Caco-2 (cell line): ENCODE data around the gene SCMH1. TPM values are rescaled to one million over a fixed set of nuclear protein-coding genes. Genes with fewer than 3 reads are reported as not detected.

Experiments used
- BruUV-seq: library from RNA; stranded (reverse); fragments of 400-500 nt; replicated peaks from 2 replicates; lab custom pipeline; 2021; lab: Mats Ljungman, UMichigan
- CTCF ChIA-PET: fragments of 300-600 bp; sonication (Branson Sonifier 250); formaldehyde crosslinking; loops from one replicate; lab custom pipeline; 2022; ENCODE audit warnings: antibody characterized with exemption; lab: Charles Lee
- POLR2A ChIA-PET: fragments of 300-600 bp; sonication (Branson Sonifier 250); formaldehyde crosslinking; loops from one replicate; lab custom pipeline; 2022; ENCODE audit warnings: antibody characterized with exemption; lab: Charles Lee
- DNase-seq, 2 experiments: peaks; one replicate each; pipeline versions ENCODE4 v3.0.0 to v3.0.0-alpha.2; 2020 to 2022
- H3K27me3 ChIP-seq: replicated peaks from 2 replicates; pipeline ENCODE4 v1.6.0; 2011; ENCODE audit warnings: low read length; ENCODE audit not compliant: control insufficient read depth, insufficient read depth
- H3K36me3 ChIP-seq: 2 replicates; pipeline ENCODE4 v1.5.1; 2011; ENCODE audit warnings: low read length; ENCODE audit not compliant: control insufficient read depth, insufficient read depth
- H3K4me1 ChIP-seq: fragments of 250-450 bp; sonication (Bioruptor Pico); 2 replicates; pipeline ENCODE4 v1.5.1; 2020; ENCODE audit warnings: mild to moderate bottlenecking
- H3K4me3 ChIP-seq: 2 replicates; pipeline ENCODE4 v1.5.1; 2011; ENCODE audit warnings: low read depth, mild to moderate bottlenecking, control low read depth, low read length
- H3K9me3 ChIP-seq: fragments of 250-450 bp; sonication (Bioruptor Pico); 2 replicates; pipeline ENCODE4 v1.5.1; 2020; ENCODE audit warnings: mild to moderate bottlenecking, moderate library complexity
- H3K27ac Mint-ChIP-seq: one replicate; pipeline ENCODE4 v1.8.0; 2022; ENCODE audit warnings: mixed read lengths; ENCODE audit not compliant: unreplicated experiment
- H3K27me3 Mint-ChIP-seq: one replicate; pipeline ENCODE4 v1.8.0; 2022; ENCODE audit warnings: mixed read lengths; ENCODE audit not compliant: insufficient read depth, unreplicated experiment
- H3K36me3 Mint-ChIP-seq: one replicate; pipeline ENCODE4 v1.8.0; 2022; ENCODE audit warnings: mild to moderate bottlenecking, mixed read lengths; ENCODE audit not compliant: insufficient read depth, unreplicated experiment
- H3K4me1 Mint-ChIP-seq: one replicate; pipeline ENCODE4 v1.8.0; 2022; ENCODE audit warnings: low read depth, mixed read lengths; ENCODE audit not compliant: unreplicated experiment
- H3K4me3 Mint-ChIP-seq: one replicate; pipeline ENCODE4 v1.8.0; 2022; ENCODE audit warnings: mild to moderate bottlenecking, moderate library complexity, mixed read lengths; ENCODE audit not compliant: unreplicated experiment
- H3K9me3 Mint-ChIP-seq: one replicate; pipeline ENCODE4 v1.8.0; 2022; ENCODE audit warnings: mixed read lengths; ENCODE audit not compliant: unreplicated experiment
- CTCF ChIP-seq, 2 experiments: fragments of 200-600 bp in 1 of 2; IDR thresholded peaks; 1 replicate in 1 of 2; 2 replicates in 1 of 2; pipeline versions ENCODE4 v1.5.1 to v1.8.0; 2011 to 2022; ENCODE audit warnings: antibody characterized with exemption in 1 of 2, control low read depth in 1 of 2, inconsistent platforms in 1 of 2, low read depth in 1 of 2, low read length in 1 of 2, mild to moderate bottlenecking in 1 of 2, moderate library complexity in 1 of 2; ENCODE audit not compliant: insufficient read depth in 1 of 2, severe bottlenecking in 1 of 2, unreplicated experiment in 1 of 2
- intact Hi-C: fragments of 100-400 bp; cut with micrococcal nuclease; formaldehyde crosslinking; loops from one replicate; pipeline ENCODE4 v1.10.0; 2022; ENCODE audit not compliant: unreplicated experiment
- total RNA-seq: library from RNA; stranded (reverse); gene quantifications from 2 replicates; pipeline ENCODE4 v1.2.3, GENCODE V29; 2022

SCMH1 gene
- total RNA-seq, 1 experiment from 2014 or later = 27.6 TPM

DNA sequence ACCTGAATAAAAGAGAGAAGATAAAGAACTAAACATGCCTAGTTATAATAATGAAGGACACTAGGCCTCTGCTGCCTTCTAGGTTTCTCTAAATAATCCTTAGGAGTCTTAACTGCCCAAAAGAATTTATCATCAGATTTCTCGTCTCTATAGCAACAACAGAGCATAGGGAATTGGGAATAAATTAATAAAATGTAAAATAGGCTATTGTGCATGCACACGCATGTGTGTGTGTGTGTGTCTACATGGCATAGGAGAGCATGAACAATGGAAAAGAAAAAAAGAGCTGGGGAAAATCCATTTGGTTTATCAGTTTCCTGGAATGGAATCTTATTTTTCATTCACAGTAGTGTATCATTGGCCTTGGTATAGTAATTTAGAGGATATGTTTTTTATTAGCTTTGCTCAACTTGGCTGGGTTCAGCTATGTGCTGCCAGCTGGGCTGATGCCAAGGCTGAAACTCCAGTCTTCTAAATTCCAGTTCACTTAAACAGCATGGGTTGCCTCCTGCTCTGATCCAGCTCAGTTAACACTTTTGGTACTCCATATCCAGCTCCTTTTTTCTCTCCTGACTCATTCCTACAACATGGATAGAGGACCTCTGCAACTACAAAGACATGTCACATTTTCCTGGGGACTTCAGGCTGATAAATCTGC lies 140.0 kb downstream of the SCMH1 start:
- no peak overlapping the region for H3K4me3 ChIP-seq
- CTCF ChIA-PET = interaction anchor here (0.9 kb wide), 1 partner anchor 21 kb away, joined by 3 read pairs; no protein-coding TSS in a partner anchor
- intact Hi-C loops = no loop called here
- no peak for DNase-seq
- no peaks in the 10 kb centered on the region for H3K9me3 Mint-ChIP-seq
- no peaks in the 10 kb centered on the region for H3K36me3 ChIP-seq
- no peaks in the 10 kb centered on the region for H3K9me3 ChIP-seq
- H3K27me3 ChIP-seq = no peaks in the 10 kb centered on the region
- no TSS peak for BruUV-seq
- POLR2A ChIA-PET = no interaction called here
- H3K27ac Mint-ChIP-seq = no peak overlapping the region
- no peak overlapping the region for H3K4me3 Mint-ChIP-seq
- TF ChIP-seq CTCF (IDR thresholded peaks at IDR 0.05; ENCODE audit: insufficient read depth in 1 of 2, low read depth in 1 of 2, low read length in 1 of 2, severe bottlenecking in 1 of 2, unreplicated experiment in 1 of 2) = no peak
- H3K4me1 Mint-ChIP-seq = peaks cover 12% of the 10 kb centered on the region
- H3K4me1 ChIP-seq = no peaks in the 10 kb centered on the region
- peaks cover 17% of the 10 kb centered on the region for H3K36me3 Mint-ChIP-seq
- no peaks in the 10 kb centered on the region for H3K27me3 Mint-ChIP-seq

GRCh38 chr1:41101076-41101475 lies 141.0 kb downstream of the SCMH1 start:
- intact Hi-C loops = no loop called here
- ChIA-PET POLR2A (no interaction called here), CTCF (no interaction called here)
- Histone ChIP-seq H3K9me3 (no peaks in the 10 kb centered on the region), H3K4me3 (no peak overlapping the region), H3K27me3 (no peaks in the 10 kb centered on the region), H3K4me1 (no peaks in the 10 kb centered on the region), H3K36me3 (no peaks in the 10 kb centered on the region)
- H3K9me3 Mint-ChIP-seq = no peaks in the 10 kb centered on the region
- DNase-seq = no peak
- no peak overlapping the region for H3K4me3 Mint-ChIP-seq
- H3K27ac Mint-ChIP-seq = no peak overlapping the region
- no peaks in the 10 kb centered on the region for H3K27me3 Mint-ChIP-seq
- no TSS peak for BruUV-seq
- TF ChIP-seq CTCF (IDR thresholded peaks at IDR 0.05; ENCODE audit: insufficient read depth in 1 of 2, low read depth in 1 of 2, low read length in 1 of 2, severe bottlenecking in 1 of 2, unreplicated experiment in 1 of 2) = no peak
- peaks cover 13% of the 10 kb centered on the region for H3K36me3 Mint-ChIP-seq
- H3K4me1 Mint-ChIP-seq = peaks cover 12% of the 10 kb centered on the region

DNA sequence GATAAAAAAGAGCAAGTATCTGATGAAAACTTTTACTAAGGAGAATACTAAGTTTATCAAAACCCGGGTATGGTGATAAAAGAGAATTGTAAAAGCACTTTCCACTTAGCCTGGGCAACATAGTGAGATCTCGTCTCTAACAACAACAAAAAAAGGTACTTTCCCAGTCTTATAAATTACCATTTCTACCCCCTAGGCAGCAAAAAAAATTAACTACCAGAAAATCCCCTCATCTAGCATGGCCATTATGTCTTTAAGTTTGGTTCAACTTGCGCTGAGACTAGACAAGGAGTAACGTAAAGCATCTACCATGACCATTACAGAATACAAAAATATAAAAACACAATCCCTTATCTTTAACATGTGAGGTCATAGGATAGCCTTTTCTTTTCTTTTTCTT lies 141.9 kb downstream of the SCMH1 start:
- no TSS peak for BruUV-seq
- Mint-ChIP-seq H3K4me1 (peaks cover 12% of the 10 kb centered on the region), H3K4me3 (no peak overlapping the region), H3K27ac (no peak overlapping the region), H3K36me3 (peaks cover 5% of the 10 kb centered on the region), H3K9me3 (no peaks in the 10 kb centered on the region), H3K27me3 (no peaks in the 10 kb centered on the region)
- POLR2A ChIA-PET = no interaction called here
- intact Hi-C loops = no loop called here
- H3K4me3 ChIP-seq = no peak overlapping the region
- H3K9me3 ChIP-seq = no peaks in the 10 kb centered on the region
- DNase-seq = no peak
- CTCF ChIA-PET = no interaction called here
- H3K36me3 ChIP-seq = no peaks in the 10 kb centered on the region
- TF ChIP-seq CTCF (IDR thresholded peaks at IDR 0.05; ENCODE audit: insufficient read depth in 1 of 2, low read depth in 1 of 2, low read length in 1 of 2, severe bottlenecking in 1 of 2, unreplicated experiment in 1 of 2) = no peak
- no peaks in the 10 kb centered on the region for H3K4me1 ChIP-seq
- no peaks in the 10 kb centered on the region for H3K27me3 ChIP-seq
